Transverse colon (tissue), 4 donors: ENCODE data around the gene ARCN1. TPM values are rescaled to one million over a fixed set of nuclear protein-coding genes. Genes with fewer than 3 reads are reported as not detected.

Source experiments
- DNase-seq: peaks from one replicate; pipeline ENCODE4 v3.0.0-alpha.2; 2019
- H3K27ac ChIP-seq, 4 donors: fragments of 200-600 bp; sonication (generic); 2 replicates each; pipeline ENCODE4 v1.5.1; 2016 to 2018; ENCODE audit warnings: inconsistent platforms in 4 of 4
- H3K27me3 ChIP-seq: fragments of 200-600 bp; sonication (generic); 2 replicates; pipeline ENCODE4 v1.5.1; 2017; ENCODE audit warnings: inconsistent platforms
- H3K36me3 ChIP-seq, 4 donors: fragments of 200-600 bp; sonication (generic); 2 replicates each; pipeline ENCODE4 v1.5.1; 2017 to 2019; ENCODE audit warnings: inconsistent platforms in 4 of 4
- H3K4me1 ChIP-seq, 4 donors: fragments of 200-600 bp; sonication (generic); 2 replicates each; pipeline ENCODE4 v1.5.1; 2017 to 2020; ENCODE audit warnings: inconsistent platforms in 4 of 4
- H3K4me3 ChIP-seq, 4 donors: fragments of 200-600 bp; sonication (generic); 1 replicate in 1 of 4; 2 replicates in 3 of 4; pipeline versions ENCODE4 v1.5.1 to v1.6.1; 2017 to 2019; ENCODE audit warnings: inconsistent platforms in 4 of 4
- H3K9me3 ChIP-seq, 2 donors: fragments of 200-600 bp; sonication (generic); 2 replicates each; pipeline ENCODE4 v1.5.1; 2017 to 2019; ENCODE audit warnings: inconsistent platforms in 2 of 2
- CTCF ChIP-seq, 5 experiments: fragments of 200-600 bp in 3 of 5; fragments of 450-650 bp in 2 of 5; sonication (generic) in 3 of 5; IDR thresholded peaks; 1 replicate in 2 of 5; 2 replicates in 3 of 5; pipeline ENCODE4 v1.5.1; 2016 to 2017; ENCODE audit warnings: antibody characterized with exemption in 5 of 5, inconsistent platforms in 3 of 5, mild to moderate bottlenecking in 2 of 5, moderate library complexity in 1 of 5
- EP300 ChIP-seq: sonication (generic); formaldehyde crosslinking; IDR thresholded peaks from one replicate; pipeline ENCODE4 v1.6.1; 2017; ENCODE audit warnings: antibody characterized with exemption, low read depth
- POLR2A ChIP-seq: fragments of 450-650 bp; IDR thresholded peaks from one replicate; pipeline ENCODE4 v1.6.1; 2016; ENCODE audit warnings: antibody characterized with exemption, mild to moderate bottlenecking, moderate library complexity
- POLR2AphosphoS5 ChIP-seq, 3 donors: sonication (generic); formaldehyde crosslinking; IDR thresholded peaks; one replicate each; pipeline ENCODE4 v1.6.1; 2016; ENCODE audit warnings: antibody characterized with exemption in 3 of 3
- WGBS, 2 donors: methylation state at CpG; one replicate each; pipeline ENCODE4 v1.1.5; 2018; ENCODE audit warnings: low coverage in 1 of 2; 5-methylcytosine and 5-hydroxymethylcytosine counted together
- in situ Hi-C, 4 donors: fragments of 200-750 bp; cut with MboI; loops; one replicate each; pipeline versions ENCODE4 v1.15.0 to v1.15.1; 2017; ENCODE audit warnings: low sequenced_read_pairs in 3 of 4, low pct_ligation_motif_present in 1 of 4, low pct_unique_long_range_greater_than_20kb in 1 of 4
- intact Hi-C: fragments of 100-400 bp; cut with DNase I; formaldehyde crosslinking; loops from one replicate; pipeline ENCODE4 v1.15.1; 2023; ENCODE audit warnings: low total_unique reads
- total RNA-seq, 4 donors: library from RNA; depleted of rRNA; stranded (reverse); fragments of >200 nt; gene quantifications; one replicate each; pipeline ENCODE4 v1.1.0, GENCODE V29; 2016

The ARCN1 gene
- total RNA-seq, 4 donors from 2014 or later, result 27.9 to 80.3 (median 61.0) TPM

- no peak for TF ChIP-seq CTCF (IDR thresholded peaks at IDR 0.05)
- TF ChIP-seq POLR2A, result no peak
- TF ChIP-seq EP300, result no peak
- TF ChIP-seq POLR2AphosphoS5 (IDR thresholded peaks at IDR 0.05), result no peak
- DNase-seq, result no peak
- peaks cover 9 to 45% (median 38%) of the 10 kb centered on the region in 4 donors for H3K4me1 ChIP-seq
- no peaks in the 10 kb centered on the region for H3K9me3 ChIP-seq
- 83 to 84% methylated on average over 5 to 13 of the region's 13 CpGs for WGBS, 2 donors
- no peaks in the 10 kb centered on the region for H3K27me3 ChIP-seq
- H3K4me3 ChIP-seq, result no peak overlapping the region
- H3K27ac ChIP-seq, result no peak overlapping the region
- H3K36me3 ChIP-seq, result no peaks in the 10 kb centered on the region
- in situ Hi-C loops, result no loop called here
- intact Hi-C loops, result no loop called here
Measured at GRCh38 chr11:118628432-118628831, 56.2 kb downstream of the ARCN1 start.

- intact Hi-C loops (no loop called here), in situ Hi-C loops (no loop called here)
- no peak for DNase-seq
- H3K4me1 ChIP-seq, result peaks cover 14 to 51% (median 44%) of the 10 kb centered on the region in 4 donors
- peak overlapping the region in 2 of 4 donors; percentile 85 to 86 for H3K27ac ChIP-seq
- no peaks in the 10 kb centered on the region for H3K27me3 ChIP-seq
- no peak overlapping the region for H3K4me3 ChIP-seq
- H3K36me3 ChIP-seq, result no peaks in the 10 kb centered on the region
- no peaks in the 10 kb centered on the region for H3K9me3 ChIP-seq
- TF ChIP-seq EP300, result no peak
- TF ChIP-seq POLR2A, result no peak
- 42 to 47% methylated on average over 2 to 5 of the region's 5 CpGs for WGBS, 2 donors
Measured at GRCh38 chr11:118628861-118629549, 56.8 kb downstream of the ARCN1 start.

- peak; percentile 77 for DNase-seq
- Histone ChIP-seq H3K36me3 (no peaks in the 10 kb centered on the region), H3K27me3 (no peaks in the 10 kb centered on the region), H3K27ac (peak overlapping the region; percentile 82 to 86 (median 84)), H3K4me3 (peak overlapping the region in 3 of 4 donors; percentile 29 to 52 (median 32)), H3K9me3 (no peaks in the 10 kb centered on the region), H3K4me1 (peaks cover 21 to 61% (median 53%) of the 10 kb centered on the region in 4 donors)
- intact Hi-C loops, result no loop called here
- 60 to 64% methylated on average over 1 to 6 of the region's 6 CpGs for WGBS, 2 donors
- in situ Hi-C loops, result no loop called here
- TF ChIP-seq POLR2AphosphoS5 (IDR thresholded peaks at IDR 0.05) (no peak), POLR2A (no peak), EP300 (no peak), CTCF (IDR thresholded peaks at IDR 0.05) (no peak)
Measured at GRCh38 chr11:118629761-118630661, 57.8 kb downstream of the ARCN1 start.

GRCh38 chr11:118631142-118631909, 59.1 kb downstream of the ARCN1 start:
- DNase-seq, result peak; percentile 78
- WGBS, 2 donors, result 67% methylated on average over 13 of the region's 14 CpGs; no CpG with 5 or more reads in 1 of the 2 donors
- Histone ChIP-seq H3K9me3 (no peaks in the 10 kb centered on the region), H3K4me3 (peak overlapping the region in 1 of 4 donors; percentile 52), H3K4me1 (peaks cover 24 to 70% (median 61%) of the 10 kb centered on the region in 4 donors), H3K36me3 (peaks cover 0 to 1% (median 0%) of the 10 kb centered on the region in 4 donors), H3K27ac (peak overlapping the region; percentile 82 to 86 (median 84)), H3K27me3 (no peaks in the 10 kb centered on the region)
- intact Hi-C loops (no loop called here), in situ Hi-C loops (no loop called here)
- TF ChIP-seq EP300 (no peak), POLR2A (no peak), POLR2AphosphoS5 (IDR thresholded peaks at IDR 0.05) (no peak), CTCF (IDR thresholded peaks at IDR 0.05) (peak in 1 of 5 experiments; percentile 22)
